ENCODE measurements around the gene TAC1.

TAC1 gene

DNA sequence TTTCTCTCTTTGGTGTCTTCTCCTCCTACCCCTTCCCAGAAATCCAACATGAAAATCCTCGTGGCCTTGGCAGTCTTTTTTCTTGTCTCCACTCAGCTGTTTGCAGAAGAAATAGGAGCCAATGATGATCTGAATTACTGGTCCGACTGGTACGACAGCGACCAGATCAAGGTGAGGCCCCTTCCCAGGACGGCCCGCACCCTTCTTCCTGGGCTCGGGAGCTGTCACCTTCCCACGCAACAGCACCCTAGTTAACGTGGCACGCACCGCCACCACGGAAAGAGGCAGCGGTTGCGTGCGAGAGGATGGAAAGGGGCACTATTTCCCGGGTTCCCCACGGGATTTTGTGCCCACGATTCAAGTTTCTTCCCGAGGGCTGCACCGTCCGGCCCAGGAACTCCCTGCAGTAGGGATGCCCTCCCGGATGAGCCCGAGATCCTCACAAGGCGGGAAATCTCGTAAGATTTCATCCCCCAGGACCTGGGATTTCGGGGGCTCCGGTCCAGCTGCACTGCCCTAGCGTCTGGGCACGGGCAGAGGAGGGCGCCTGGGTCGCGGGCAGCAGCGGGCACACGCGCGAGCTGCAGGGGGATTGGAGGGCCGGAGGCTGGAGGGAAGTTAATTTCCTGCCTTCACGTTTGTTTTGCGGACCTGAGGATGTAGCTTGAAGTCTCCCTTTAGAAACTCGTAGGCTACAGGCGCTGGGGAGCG lies 834 bp downstream of the TAC1 start:
- no peak for DNase-seq (ENCODE audit: low read depth)
- no peak overlapping the region for H3K4me3 ChIP-seq (ENCODE audit: low read depth, low read length)
- TF ChIP-seq CTCF (IDR thresholded peaks at IDR 0.05; ENCODE audit: low read depth, low read length, missing control alignments): no peak

GRCh38 chr7:97733276-97734161 lies 1.6 kb downstream of the TAC1 start:
- no peak for DNase-seq (ENCODE audit: low read depth)
- H3K4me3 ChIP-seq (ENCODE audit: low read depth, low read length): no peak overlapping the region
- TF ChIP-seq CTCF (IDR thresholded peaks at IDR 0.05; ENCODE audit: low read depth, low read length, missing control alignments): no peak

- DNase-seq (ENCODE audit: low read depth): no peak
- no peak overlapping the region for H3K4me3 ChIP-seq (ENCODE audit: low read depth, low read length)
- TF ChIP-seq CTCF (IDR thresholded peaks at IDR 0.05; ENCODE audit: low read depth, low read length, missing control alignments): no peak
Measured at GRCh38 chr7:97734255-97734654, 2.4 kb downstream of the TAC1 start.

GRCh38 chr7:97735075-97735474 lies 3.2 kb downstream of the TAC1 start:
- DNase-seq (ENCODE audit: low read depth): no peak
- TF ChIP-seq CTCF (IDR thresholded peaks at IDR 0.05; ENCODE audit: low read depth, low read length, missing control alignments): no peak
- H3K4me3 ChIP-seq (ENCODE audit: low read depth, low read length): no peak overlapping the region

DNA sequence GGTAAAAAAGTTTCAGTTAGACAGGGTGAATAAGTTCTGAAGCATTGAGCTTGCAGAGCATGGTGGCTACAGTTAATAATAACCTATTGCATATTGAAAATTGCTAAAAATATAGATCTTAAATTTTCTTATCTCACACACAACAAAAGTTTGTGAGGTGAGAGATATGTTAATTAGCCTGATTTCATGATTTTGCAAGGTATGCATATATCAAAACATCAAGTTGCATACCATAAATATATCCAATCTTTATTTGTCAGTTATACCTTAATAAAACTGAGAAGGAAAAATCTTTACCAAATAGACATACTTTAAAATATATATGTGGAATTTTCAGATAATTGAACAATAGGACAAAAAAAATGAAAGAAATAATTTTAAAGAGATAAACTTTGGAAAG lies 16.6 kb downstream of the TAC1 start:
- no peak for DNase-seq (ENCODE audit: low read depth)
- no peak for TF ChIP-seq CTCF (IDR thresholded peaks at IDR 0.05; ENCODE audit: low read depth, low read length, missing control alignments)

DNA sequence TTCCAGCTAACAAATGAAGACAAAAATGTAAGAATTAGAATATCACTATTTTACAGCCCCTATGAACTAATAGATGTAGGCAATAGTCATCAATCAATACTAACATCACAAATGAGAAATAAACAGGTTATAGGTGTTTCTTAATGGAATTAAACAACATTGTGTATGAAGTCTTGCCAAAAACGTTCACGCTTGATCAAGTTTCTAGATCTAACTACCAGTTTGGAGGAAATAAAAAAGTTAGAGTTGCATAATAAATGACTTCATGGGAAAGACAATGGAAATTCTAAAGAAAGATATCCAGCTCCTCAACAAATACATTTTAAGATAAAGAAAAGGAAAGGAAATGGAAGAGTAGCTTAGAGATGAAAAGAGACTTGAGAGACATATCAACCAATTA lies 19.7 kb downstream of the TAC1 start:
- no peak for DNase-seq (ENCODE audit: low read depth)
- no peak overlapping the region for H3K4me3 ChIP-seq (ENCODE audit: low read depth, low read length)
- TF ChIP-seq CTCF (IDR thresholded peaks at IDR 0.05; ENCODE audit: low read depth, low read length, missing control alignments): no peak

More for the DNA sequence above, 16.6 kb downstream of the TAC1 start:
- no peak overlapping the region for H3K4me3 ChIP-seq (ENCODE audit: low read depth, low read length)

All from GM12864 (cell line).